Activated B cell treated with CpG ODN at 0.5 μM for 24 hours (primary cell): Measurements from ENCODE around the gene CCDC92B. TPM values are rescaled to one million over a fixed set of nuclear protein-coding genes. Genes with fewer than 3 reads are reported as not detected.

ENCODE experiments used
- ATAC-seq: fragments of 200-7000 bp; cut with Tn5 transposase; one replicate; pipeline ENCODE4 v1.10.0; 2021; ENCODE audit warnings: low read depth, mild to moderate bottlenecking, moderate library complexity
- CTCF ChIA-PET: fragments of 350-600 bp; sonication (Branson Sonifier 250); formaldehyde crosslinking; loops from one replicate; lab custom pipeline; 2021; ENCODE audit warnings: antibody characterized with exemption; lab: Charles Lee
- POLR2A ChIA-PET: fragments of 350-600 bp; sonication (Branson Sonifier 250); formaldehyde crosslinking; loops from one replicate; lab custom pipeline; 2021; ENCODE audit warnings: antibody characterized with exemption; lab: Charles Lee
- DNase-seq: peaks from one replicate; pipeline ENCODE4 v3.0.0; 2022
- H3K27ac Mint-ChIP-seq: one replicate; pipeline ENCODE4 v1.8.0; 2020; ENCODE audit warnings: mixed read lengths
- H3K27me3 Mint-ChIP-seq: one replicate; pipeline ENCODE4 v1.8.0; 2021; ENCODE audit warnings: mixed read lengths
- H3K36me3 Mint-ChIP-seq: one replicate; pipeline ENCODE4 v1.8.0; 2021; ENCODE audit warnings: low read depth, mixed read lengths
- H3K4me1 Mint-ChIP-seq: one replicate; pipeline ENCODE4 v1.8.0; 2021; ENCODE audit warnings: mixed read lengths
- H3K4me3 Mint-ChIP-seq: one replicate; pipeline ENCODE4 v1.8.0; 2020; ENCODE audit warnings: mild to moderate bottlenecking, mixed read lengths
- H3K9me3 Mint-ChIP-seq: one replicate; pipeline ENCODE4 v1.8.0; 2020; ENCODE audit warnings: mixed read lengths
- intact Hi-C: fragments of 100-400 bp; cut with micrococcal nuclease; formaldehyde crosslinking; loops from one replicate; pipeline ENCODE4 v1.15.1; 2024
- total RNA-seq: library from RNA; stranded (reverse); gene quantifications from 2 replicates; pipeline ENCODE4 v1.2.3, GENCODE V29; 2022
- TF ChIP-seq, protein P1 (sequence below): fragments of 200-600 bp; IDR thresholded peaks from one replicate; pipeline ENCODE4 v1.8.0; 2022; ENCODE audit warnings: antibody characterized with exemption, mild to moderate bottlenecking

CCDC92B gene
- total RNA-seq, 1 donor from 2014 or later, result not detected

DNA sequence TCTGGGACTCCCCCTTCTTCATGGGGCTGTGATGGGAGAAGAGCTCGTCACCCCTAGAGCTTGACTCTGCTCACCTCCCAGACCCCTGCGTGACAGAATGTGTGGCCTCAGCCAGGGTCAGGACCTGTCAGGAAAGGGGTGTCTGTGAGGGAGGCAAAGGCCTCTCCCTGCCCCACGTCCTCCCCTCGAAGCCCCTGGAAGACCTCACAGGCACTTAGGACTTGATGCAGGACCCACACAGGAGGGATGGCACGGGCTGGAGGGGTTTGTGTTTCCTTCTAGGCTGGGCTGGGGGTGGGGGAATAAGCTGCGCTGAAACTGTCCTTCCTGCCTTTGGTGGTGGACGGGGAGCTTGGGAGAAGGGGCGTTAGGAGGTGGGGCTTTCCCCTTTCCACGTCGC is 26.8 kb downstream of the CCDC92B start:
- DNase-seq (no peak), ATAC-seq (no peak)
- no peaks in the 10 kb centered on the region for H3K9me3 Mint-ChIP-seq
- intact Hi-C loops, result loop anchor here (1.0 kb wide), 1 partner anchor 22 kb away; no protein-coding TSS in a partner anchor
- no peak overlapping the region for H3K27ac Mint-ChIP-seq
- TF ChIP-seq, protein P1, sequence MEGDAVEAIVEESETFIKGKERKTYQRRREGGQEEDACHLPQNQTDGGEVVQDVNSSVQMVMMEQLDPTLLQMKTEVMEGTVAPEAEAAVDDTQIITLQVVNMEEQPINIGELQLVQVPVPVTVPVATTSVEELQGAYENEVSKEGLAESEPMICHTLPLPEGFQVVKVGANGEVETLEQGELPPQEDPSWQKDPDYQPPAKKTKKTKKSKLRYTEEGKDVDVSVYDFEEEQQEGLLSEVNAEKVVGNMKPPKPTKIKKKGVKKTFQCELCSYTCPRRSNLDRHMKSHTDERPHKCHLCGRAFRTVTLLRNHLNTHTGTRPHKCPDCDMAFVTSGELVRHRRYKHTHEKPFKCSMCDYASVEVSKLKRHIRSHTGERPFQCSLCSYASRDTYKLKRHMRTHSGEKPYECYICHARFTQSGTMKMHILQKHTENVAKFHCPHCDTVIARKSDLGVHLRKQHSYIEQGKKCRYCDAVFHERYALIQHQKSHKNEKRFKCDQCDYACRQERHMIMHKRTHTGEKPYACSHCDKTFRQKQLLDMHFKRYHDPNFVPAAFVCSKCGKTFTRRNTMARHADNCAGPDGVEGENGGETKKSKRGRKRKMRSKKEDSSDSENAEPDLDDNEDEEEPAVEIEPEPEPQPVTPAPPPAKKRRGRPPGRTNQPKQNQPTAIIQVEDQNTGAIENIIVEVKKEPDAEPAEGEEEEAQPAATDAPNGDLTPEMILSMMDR, result no peak
- no peak overlapping the region for H3K4me3 Mint-ChIP-seq
- H3K36me3 Mint-ChIP-seq, result no peaks in the 10 kb centered on the region
- H3K4me1 Mint-ChIP-seq, result peaks cover 5% of the 10 kb centered on the region
- ChIA-PET CTCF (no interaction called here), POLR2A (no interaction called here)
- H3K27me3 Mint-ChIP-seq, result peaks cover 28% of the 10 kb centered on the region

DNA sequence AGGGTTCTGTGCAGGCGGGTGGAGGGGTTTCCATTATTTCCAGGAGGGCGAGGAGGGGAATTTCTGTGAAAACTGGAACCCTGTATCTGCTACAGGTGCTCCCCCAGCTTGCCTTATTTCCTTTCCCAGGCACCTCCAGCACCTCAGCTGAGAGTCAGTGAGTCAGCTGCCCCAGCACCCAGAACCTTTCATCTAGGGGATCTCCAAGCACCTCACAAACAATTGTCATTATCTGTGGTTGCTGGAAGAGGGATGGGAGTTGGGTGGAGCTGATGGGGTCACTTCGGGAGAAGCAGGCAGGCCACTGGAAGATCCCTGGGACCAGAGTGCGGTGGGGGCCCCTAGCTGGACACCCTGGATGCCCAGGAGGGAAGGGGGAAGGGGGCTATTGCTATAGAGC is 27.8 kb downstream of the CCDC92B start:
- peaks cover 22% of the 10 kb centered on the region for H3K27me3 Mint-ChIP-seq
- H3K4me1 Mint-ChIP-seq, result peaks cover 5% of the 10 kb centered on the region
- ATAC-seq (no peak), DNase-seq (no peak)
- no peaks in the 10 kb centered on the region for H3K36me3 Mint-ChIP-seq
- H3K4me3 Mint-ChIP-seq, result no peak overlapping the region
- TF ChIP-seq, protein P1, result no peak
- POLR2A ChIA-PET, result interaction anchor here (1.1 kb wide), 1 partner anchor 9 kb away, joined by 5 read pairs; no protein-coding TSS in a partner anchor
- intact Hi-C loops, result loop anchor here (1.0 kb wide), 1 partner anchor 21 kb away; no protein-coding TSS in a partner anchor
- H3K27ac Mint-ChIP-seq, result no peak overlapping the region
- no peaks in the 10 kb centered on the region for H3K9me3 Mint-ChIP-seq
- CTCF ChIA-PET, result no interaction called here

DNA sequence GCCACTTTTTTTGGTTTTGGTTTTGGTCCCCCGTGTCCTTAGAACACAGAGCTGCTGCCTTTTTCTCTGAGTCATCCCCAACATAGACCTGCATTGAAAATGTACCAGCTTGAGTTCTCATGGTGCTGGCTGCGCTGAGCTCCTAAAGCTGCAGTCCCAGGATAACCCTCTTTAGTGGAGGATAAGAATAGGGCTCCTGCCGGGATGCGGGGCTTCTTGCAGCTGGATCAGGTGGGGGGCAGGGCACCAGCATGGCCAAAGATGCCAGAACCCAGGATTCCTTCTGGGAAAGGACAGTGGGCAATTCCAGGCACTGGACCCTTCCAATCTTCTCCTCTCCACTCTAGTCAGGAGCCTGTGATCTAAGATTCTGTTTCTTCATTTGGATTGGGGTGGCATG is 29.6 kb downstream of the CCDC92B start:
- DNase-seq, result no peak
- H3K36me3 Mint-ChIP-seq, result no peaks in the 10 kb centered on the region
- ChIA-PET CTCF (no interaction called here), POLR2A (no interaction called here)
- no peaks in the 10 kb centered on the region for H3K9me3 Mint-ChIP-seq
- H3K27ac Mint-ChIP-seq, result no peak overlapping the region
- intact Hi-C loops, result loop anchor here (10.0 kb wide), 1 partner anchor 105 kb away; no protein-coding TSS in a partner anchor
- ATAC-seq, result no peak
- H3K4me1 Mint-ChIP-seq, result peaks cover 1% of the 10 kb centered on the region
- H3K4me3 Mint-ChIP-seq, result no peak overlapping the region
- H3K27me3 Mint-ChIP-seq, result peaks cover 16% of the 10 kb centered on the region
- TF ChIP-seq, protein P1, result no peak

DNA sequence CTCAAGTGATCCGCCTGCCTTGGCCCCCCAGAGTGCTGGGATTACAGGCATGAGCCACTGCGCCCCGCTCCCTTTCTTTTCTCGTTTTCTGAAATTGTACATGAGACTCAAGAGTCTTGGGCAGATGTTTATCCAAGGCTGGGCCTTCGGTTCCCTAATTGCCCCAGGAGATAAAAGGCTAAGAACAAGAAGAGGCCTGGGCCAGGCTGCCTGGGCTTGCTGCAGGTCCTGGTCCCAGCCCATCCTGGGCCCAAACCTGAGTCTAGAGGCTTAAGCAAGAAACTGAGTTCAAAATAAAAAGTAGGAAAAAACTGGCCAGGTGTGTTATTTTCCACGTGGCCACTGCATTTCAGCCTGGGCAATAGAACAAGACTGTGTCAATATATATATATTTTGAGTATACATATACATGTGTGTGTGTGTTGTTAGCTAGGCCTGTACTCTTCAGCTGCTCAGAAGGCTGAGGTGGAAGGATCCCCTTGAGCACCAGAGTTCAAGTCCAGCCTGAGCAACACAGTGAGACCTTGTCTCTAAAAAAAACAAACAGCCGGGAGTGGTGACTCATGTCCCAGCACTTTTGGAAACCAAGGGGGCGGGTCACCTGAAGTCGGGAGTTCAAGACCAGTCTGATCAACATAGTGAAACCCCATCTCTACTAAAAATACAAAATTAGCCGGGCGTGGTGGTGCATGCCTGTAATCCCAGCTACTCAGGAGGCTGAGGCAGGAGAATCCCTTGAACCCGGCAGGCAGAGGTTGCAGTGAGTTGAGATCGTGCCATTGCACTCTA is 31.1 kb downstream of the CCDC92B start:
- DNase-seq (no peak), ATAC-seq (no peak)
- H3K4me1 Mint-ChIP-seq, result no peaks in the 10 kb centered on the region
- intact Hi-C loops, result loop anchor here (10.0 kb wide), 1 partner anchor 106 kb away; no protein-coding TSS in a partner anchor
- no peak overlapping the region for H3K27ac Mint-ChIP-seq
- POLR2A ChIA-PET, result interaction anchor here (0.6 kb wide), 1 partner anchor 628 kb away, joined by 4 read pairs; no protein-coding TSS in a partner anchor
- H3K36me3 Mint-ChIP-seq, result no peaks in the 10 kb centered on the region
- peaks cover 11% of the 10 kb centered on the region for H3K27me3 Mint-ChIP-seq
- H3K9me3 Mint-ChIP-seq, result no peaks in the 10 kb centered on the region
- H3K4me3 Mint-ChIP-seq, result no peak overlapping the region
- CTCF ChIA-PET, result no interaction called here
- TF ChIP-seq, protein P1, result no peak

DNA sequence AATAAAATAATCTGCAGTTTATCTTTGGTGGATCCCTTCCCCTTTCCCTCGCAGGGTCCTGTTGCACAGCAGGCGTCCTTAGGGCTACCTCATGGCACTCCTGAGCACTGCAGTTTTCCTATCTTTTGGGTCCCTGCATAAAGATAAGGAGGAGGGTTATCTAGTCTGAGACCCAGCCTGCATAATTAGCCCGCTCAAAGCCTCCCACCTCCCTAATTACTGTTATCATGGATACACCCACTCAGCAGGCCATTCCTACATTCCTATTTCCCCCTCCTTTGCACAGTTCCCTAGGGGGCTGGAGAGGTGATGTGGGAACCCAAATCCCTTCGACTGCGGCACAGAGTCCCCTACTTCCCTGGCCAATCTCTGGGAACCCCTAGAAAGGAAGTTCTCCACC is 32.8 kb downstream of the CCDC92B start:
- H3K27me3 Mint-ChIP-seq, result no peaks in the 10 kb centered on the region
- no peak for ATAC-seq
- H3K4me1 Mint-ChIP-seq, result peaks cover 10% of the 10 kb centered on the region
- no peak overlapping the region for H3K4me3 Mint-ChIP-seq
- ChIA-PET POLR2A (no interaction called here), CTCF (no interaction called here)
- no peak for DNase-seq
- no peaks in the 10 kb centered on the region for H3K36me3 Mint-ChIP-seq
- no peak overlapping the region for H3K27ac Mint-ChIP-seq
- intact Hi-C loops, result loop anchor here (10.0 kb wide), 1 partner anchor 108 kb away; no protein-coding TSS in a partner anchor
- no peaks in the 10 kb centered on the region for H3K9me3 Mint-ChIP-seq
- TF ChIP-seq, protein P1, result no peak
